Adipose tissue (tissue), 3 donors: ENCODE data around the gene CDKN2B-AS1. TPM values are rescaled to one million over a fixed set of nuclear protein-coding genes. Genes with fewer than 3 reads are reported as not detected.

Experiments
- H3K27ac ChIP-seq: one replicate; pipeline ENCODE4 v1.5.1; 2013; ENCODE audit warnings: low read depth, low read length
- WGBS, 3 donors: extraction: QIAGEN DNeasy Blood & Tissue Kit; methylation state at CpG; one replicate each; pipeline ENCODE4 v1.1.7; 2013; 5-methylcytosine and 5-hydroxymethylcytosine counted together
- polyA plus RNA-seq, 3 donors: library from polyadenylated mRNA; stranded (reverse); fragments of 200-250 nt; gene quantifications; one replicate each; pipeline ENCODE4 v1.2.3, GENCODE V29; 2013
- donor health status: healthy with polysubstance abuse.
- donor health status: Bipolar disorder and iron deficiency.
- donor health status: healthy.

The CDKN2B-AS1 gene
- polyA plus RNA-seq, 3 donors, result 0.16 TPM; not detected in 2

GRCh38 chr9:22103685-22104575, 109.3 kb downstream of the CDKN2B-AS1 start:
- 50 to 65% (median 64%) methylated on average over 4 of the region's 4 CpGs for WGBS, 3 donors
- no peak overlapping the region for H3K27ac ChIP-seq

GRCh38 chr9:22105005-22105722, 110.6 kb downstream of the CDKN2B-AS1 start:
- 83 to 89% (median 87%) methylated on average over 4 of the region's 4 CpGs for whole genome bisulfite sequencing, 3 donors
- no peak overlapping the region for H3K27ac ChIP-seq

GRCh38 chr9:22107202-22108045, 112.8 kb downstream of the CDKN2B-AS1 start:
- no peak overlapping the region for H3K27ac ChIP-seq
- 71 to 90% (median 86%) methylated on average over 6 of the region's 6 CpGs for WGBS, 3 donors

GRCh38 chr9:22108581-22109370, 114.2 kb downstream of the CDKN2B-AS1 start:
- no peak overlapping the region for H3K27ac ChIP-seq
- 40 to 57% (median 54%) methylated on average over 4 of the region's 4 CpGs for WGBS, 3 donors

GRCh38 chr9:22111176-22111953, 116.8 kb downstream of the CDKN2B-AS1 start:
- no peak overlapping the region for H3K27ac ChIP-seq
- WGBS, 3 donors, result 65 to 77% (median 76%) methylated on average over 2 of the region's 2 CpGs

- H3K27ac ChIP-seq, result no peak overlapping the region
These were observed 117.3 kb downstream of the CDKN2B-AS1 start for GRCh38 chr9:22111954-22112247.

- WGBS, 3 donors, result 66 to 89% (median 75%) methylated on average over 12 of the region's 12 CpGs
- no peak overlapping the region for H3K27ac ChIP-seq
These were observed 118.6 kb downstream of the CDKN2B-AS1 start for GRCh38 chr9:22112870-22113821.

GRCh38 chr9:22114956-22115355, 120.4 kb downstream of the CDKN2B-AS1 start:
- H3K27ac ChIP-seq, result no peak overlapping the region

GRCh38 chr9:22116758-22117157, 122.2 kb downstream of the CDKN2B-AS1 start:
- no peak overlapping the region for H3K27ac ChIP-seq

GRCh38 chr9:22117511-22118384, 123.2 kb downstream of the CDKN2B-AS1 start:
- no peak overlapping the region for H3K27ac ChIP-seq
- 45 to 50% (median 50%) methylated on average over 9 of the region's 9 CpGs for WGBS, 3 donors

- 75 to 86% (median 80%) methylated on average over 5 of the region's 5 CpGs for WGBS, 3 donors
- H3K27ac ChIP-seq, result no peak overlapping the region
These were observed 124.4 kb downstream of the CDKN2B-AS1 start for GRCh38 chr9:22118810-22119521.

GRCh38 chr9:22119522-22120158, 125.0 kb downstream of the CDKN2B-AS1 start:
- H3K27ac ChIP-seq, result no peak overlapping the region
- WGBS, 3 donors, result 35 to 63% (median 43%) methylated on average over 3 of the region's 3 CpGs

- no peak overlapping the region for H3K27ac ChIP-seq
- 81 to 94% (median 92%) methylated on average over 1 of the region's 1 CpG for WGBS, 3 donors
These were observed 125.6 kb downstream of the CDKN2B-AS1 start for GRCh38 chr9:22120159-22120549.

GRCh38 chr9:22120595-22120994, 126.0 kb downstream of the CDKN2B-AS1 start:
- no peak overlapping the region for H3K27ac ChIP-seq
- 70 to 89% (median 84%) methylated on average over 1 of the region's 1 CpG for WGBS, 3 donors
